ENCODE results near the gene MOCS3. TPM values are rescaled to one million over a fixed set of nuclear protein-coding genes. Genes with fewer than 3 reads are reported as not detected.

MOCS3 gene
- polyA plus RNA-seq, 1 donor from 2014 or later, result 5.5 TPM

- no peaks in the 10 kb centered on the region for H3K27me3 ChIP-seq (ENCODE audit: insufficient read depth, low read depth, low read length)
- no peaks in the 10 kb centered on the region for H3F3A ChIP-seq (ENCODE audit: insufficient read depth, low read length, poor library complexity, severe bottlenecking)
- TF ChIP-seq, protein P1, sequence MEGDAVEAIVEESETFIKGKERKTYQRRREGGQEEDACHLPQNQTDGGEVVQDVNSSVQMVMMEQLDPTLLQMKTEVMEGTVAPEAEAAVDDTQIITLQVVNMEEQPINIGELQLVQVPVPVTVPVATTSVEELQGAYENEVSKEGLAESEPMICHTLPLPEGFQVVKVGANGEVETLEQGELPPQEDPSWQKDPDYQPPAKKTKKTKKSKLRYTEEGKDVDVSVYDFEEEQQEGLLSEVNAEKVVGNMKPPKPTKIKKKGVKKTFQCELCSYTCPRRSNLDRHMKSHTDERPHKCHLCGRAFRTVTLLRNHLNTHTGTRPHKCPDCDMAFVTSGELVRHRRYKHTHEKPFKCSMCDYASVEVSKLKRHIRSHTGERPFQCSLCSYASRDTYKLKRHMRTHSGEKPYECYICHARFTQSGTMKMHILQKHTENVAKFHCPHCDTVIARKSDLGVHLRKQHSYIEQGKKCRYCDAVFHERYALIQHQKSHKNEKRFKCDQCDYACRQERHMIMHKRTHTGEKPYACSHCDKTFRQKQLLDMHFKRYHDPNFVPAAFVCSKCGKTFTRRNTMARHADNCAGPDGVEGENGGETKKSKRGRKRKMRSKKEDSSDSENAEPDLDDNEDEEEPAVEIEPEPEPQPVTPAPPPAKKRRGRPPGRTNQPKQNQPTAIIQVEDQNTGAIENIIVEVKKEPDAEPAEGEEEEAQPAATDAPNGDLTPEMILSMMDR (IDR thresholded peaks at IDR 0.05; ENCODE audit: poor library complexity, severe bottlenecking), result no peak
- no peak for TF ChIP-seq EP300 (conservative IDR thresholded peaks at IDR 0.05; ENCODE audit: poor library complexity, severe bottlenecking)
- no peak for TF ChIP-seq TAF1 (IDR thresholded peaks at IDR 0.05; ENCODE audit: low read depth)
- TF ChIP-seq, protein P2, sequence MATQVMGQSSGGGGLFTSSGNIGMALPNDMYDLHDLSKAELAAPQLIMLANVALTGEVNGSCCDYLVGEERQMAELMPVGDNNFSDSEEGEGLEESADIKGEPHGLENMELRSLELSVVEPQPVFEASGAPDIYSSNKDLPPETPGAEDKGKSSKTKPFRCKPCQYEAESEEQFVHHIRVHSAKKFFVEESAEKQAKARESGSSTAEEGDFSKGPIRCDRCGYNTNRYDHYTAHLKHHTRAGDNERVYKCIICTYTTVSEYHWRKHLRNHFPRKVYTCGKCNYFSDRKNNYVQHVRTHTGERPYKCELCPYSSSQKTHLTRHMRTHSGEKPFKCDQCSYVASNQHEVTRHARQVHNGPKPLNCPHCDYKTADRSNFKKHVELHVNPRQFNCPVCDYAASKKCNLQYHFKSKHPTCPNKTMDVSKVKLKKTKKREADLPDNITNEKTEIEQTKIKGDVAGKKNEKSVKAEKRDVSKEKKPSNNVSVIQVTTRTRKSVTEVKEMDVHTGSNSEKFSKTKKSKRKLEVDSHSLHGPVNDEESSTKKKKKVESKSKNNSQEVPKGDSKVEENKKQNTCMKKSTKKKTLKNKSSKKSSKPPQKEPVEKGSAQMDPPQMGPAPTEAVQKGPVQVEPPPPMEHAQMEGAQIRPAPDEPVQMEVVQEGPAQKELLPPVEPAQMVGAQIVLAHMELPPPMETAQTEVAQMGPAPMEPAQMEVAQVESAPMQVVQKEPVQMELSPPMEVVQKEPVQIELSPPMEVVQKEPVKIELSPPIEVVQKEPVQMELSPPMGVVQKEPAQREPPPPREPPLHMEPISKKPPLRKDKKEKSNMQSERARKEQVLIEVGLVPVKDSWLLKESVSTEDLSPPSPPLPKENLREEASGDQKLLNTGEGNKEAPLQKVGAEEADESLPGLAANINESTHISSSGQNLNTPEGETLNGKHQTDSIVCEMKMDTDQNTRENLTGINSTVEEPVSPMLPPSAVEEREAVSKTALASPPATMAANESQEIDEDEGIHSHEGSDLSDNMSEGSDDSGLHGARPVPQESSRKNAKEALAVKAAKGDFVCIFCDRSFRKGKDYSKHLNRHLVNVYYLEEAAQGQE (IDR thresholded peaks at IDR 0.05; ENCODE audit: borderline replicate concordance), result no peak
- TF ChIP-seq SMC3 (conservative IDR thresholded peaks at IDR 0.05; ENCODE audit: poor library complexity), result no peak
- H3K27ac ChIP-seq (ENCODE audit: low read length), result no peak overlapping the region
- H3K79me2 ChIP-seq (replicated peaks; ENCODE audit: insufficient read depth, low read length), result peaks cover 23% of the 10 kb centered on the region
- H3K9me3 ChIP-seq (ENCODE audit: low read length), result no peaks in the 10 kb centered on the region
- peaks cover 15% of the 10 kb centered on the region for H4K20me1 ChIP-seq (ENCODE audit: insufficient read depth)
- H3K9ac ChIP-seq (ENCODE audit: low read length), result no peak overlapping the region
- no peak overlapping the region for H3K4me2 ChIP-seq (ENCODE audit: low read length)
- no peak overlapping the region for H3K4me3 ChIP-seq (ENCODE audit: low read length)
- no peaks in the 10 kb centered on the region for H3K9me2 ChIP-seq (ENCODE audit: insufficient read depth, low read length)
- peaks cover 6% of the 10 kb centered on the region for H3K36me3 ChIP-seq (ENCODE audit: insufficient read depth, low read length)
- H2AFZ ChIP-seq (ENCODE audit: low read depth, low read length), result no peak overlapping the region
Observed at GRCh38 chr20:50932691-50933280, 25.8 kb upstream of the MOCS3 start.

DNA sequence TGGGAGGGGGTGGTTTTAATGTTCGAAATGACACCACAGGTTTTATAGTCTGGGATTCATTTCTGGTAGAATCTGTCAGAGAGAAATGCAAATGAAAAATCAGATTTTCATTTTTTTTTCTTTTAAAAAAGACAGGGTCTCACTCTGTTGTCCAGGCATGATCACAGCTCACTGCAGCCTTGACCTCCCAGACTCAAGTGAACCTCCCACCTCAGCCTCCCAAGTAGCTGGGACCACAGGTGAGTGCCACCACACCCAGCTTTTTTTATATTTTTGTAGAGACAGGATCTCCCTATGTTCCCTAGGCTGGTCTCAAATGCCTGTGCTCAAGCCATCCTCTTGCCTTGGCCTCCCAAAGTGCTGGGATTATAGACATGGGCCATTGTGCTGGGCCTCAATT lies 25.0 kb upstream of the MOCS3 start:
- Histone ChIP-seq H3K4me3 (ENCODE audit: low read length) (no peak overlapping the region), H3K27ac (ENCODE audit: low read length) (no peak overlapping the region), H3F3A (ENCODE audit: insufficient read depth, low read length, poor library complexity, severe bottlenecking) (no peaks in the 10 kb centered on the region), H3K9me3 (ENCODE audit: low read length) (no peaks in the 10 kb centered on the region), H3K27me3 (ENCODE audit: insufficient read depth, low read depth, low read length) (no peaks in the 10 kb centered on the region), H2AFZ (ENCODE audit: low read depth, low read length) (no peak overlapping the region), H3K4me2 (ENCODE audit: low read length) (no peak overlapping the region), H3K9me2 (ENCODE audit: insufficient read depth, low read length) (no peaks in the 10 kb centered on the region), H3K36me3 (ENCODE audit: insufficient read depth, low read length) (no peaks in the 10 kb centered on the region), H3K9ac (ENCODE audit: low read length) (no peak overlapping the region), H4K20me1 (ENCODE audit: insufficient read depth) (peaks cover 7% of the 10 kb centered on the region), H3K79me2 (replicated peaks; ENCODE audit: insufficient read depth, low read length) (peaks cover 15% of the 10 kb centered on the region)
- TF ChIP-seq, protein P2 (IDR thresholded peaks at IDR 0.05; ENCODE audit: borderline replicate concordance), result no peak
- TF ChIP-seq POLR2AphosphoS5 (IDR thresholded peaks at IDR 0.05), result no peak
- no peak for TF ChIP-seq RAD21 (conservative IDR thresholded peaks at IDR 0.05)
- TF ChIP-seq, protein P1 (IDR thresholded peaks at IDR 0.05; ENCODE audit: poor library complexity, severe bottlenecking), result no peak
- TF ChIP-seq EP300 (conservative IDR thresholded peaks at IDR 0.05; ENCODE audit: poor library complexity, severe bottlenecking), result no peak
- TF ChIP-seq MXI1 (conservative IDR thresholded peaks at IDR 0.05; ENCODE audit: poor library complexity, severe bottlenecking), result no peak
- no peak for TF ChIP-seq TAF1 (IDR thresholded peaks at IDR 0.05; ENCODE audit: low read depth)
- no peak for TF ChIP-seq SMC3 (conservative IDR thresholded peaks at IDR 0.05; ENCODE audit: poor library complexity)
- no peak for TF ChIP-seq EZH2 (IDR thresholded peaks at IDR 0.05; ENCODE audit: borderline replicate concordance, insufficient read depth, low read length, poor library complexity, severe bottlenecking)
